Measurements from ENCODE around the gene EDN1. TPM values are rescaled to one million over a fixed set of nuclear protein-coding genes. Genes with fewer than 3 reads are reported as not detected.

The EDN1 gene
- total and polyA plus RNA-seq, 11 donors: 1.0 to 11.6 (median 4.1) TPM

DNA sequence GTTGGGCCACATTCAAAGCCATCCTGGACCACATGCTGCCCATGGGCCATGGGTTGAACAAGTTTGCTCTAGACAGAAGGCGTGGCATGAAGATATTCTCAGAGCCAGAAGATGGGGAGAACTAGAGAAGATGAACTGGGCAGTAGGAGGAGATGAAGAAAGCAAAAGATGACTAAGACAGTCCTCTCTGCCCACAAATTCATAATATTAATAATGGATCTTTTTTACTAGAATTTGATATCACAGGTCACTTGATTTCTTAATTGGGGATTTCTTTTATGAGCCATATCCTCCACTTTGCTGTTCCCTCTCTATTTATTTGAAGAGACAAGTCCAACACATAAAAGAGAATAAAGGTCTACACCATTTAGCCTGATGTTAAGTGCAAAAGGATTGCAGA is 25.5 kb upstream of the EDN1 start:
- H3K4me3 ChIP-seq: no peak overlapping the region
- H3K4me1 ChIP-seq: peaks cover 0 to 23% (median 0%) of the 10 kb centered on the region in 12 donors
- H3K27ac ChIP-seq: no peak overlapping the region
- DNase-seq (no peak), ATAC-seq (no peak)
- H3K9me3 ChIP-seq: no peaks in the 10 kb centered on the region
- no peaks in the 10 kb centered on the region for H3K27me3 ChIP-seq
- TF ChIP-seq POLR2A (IDR thresholded peaks at IDR 0.05): no peak
- TF ChIP-seq, protein P1, sequence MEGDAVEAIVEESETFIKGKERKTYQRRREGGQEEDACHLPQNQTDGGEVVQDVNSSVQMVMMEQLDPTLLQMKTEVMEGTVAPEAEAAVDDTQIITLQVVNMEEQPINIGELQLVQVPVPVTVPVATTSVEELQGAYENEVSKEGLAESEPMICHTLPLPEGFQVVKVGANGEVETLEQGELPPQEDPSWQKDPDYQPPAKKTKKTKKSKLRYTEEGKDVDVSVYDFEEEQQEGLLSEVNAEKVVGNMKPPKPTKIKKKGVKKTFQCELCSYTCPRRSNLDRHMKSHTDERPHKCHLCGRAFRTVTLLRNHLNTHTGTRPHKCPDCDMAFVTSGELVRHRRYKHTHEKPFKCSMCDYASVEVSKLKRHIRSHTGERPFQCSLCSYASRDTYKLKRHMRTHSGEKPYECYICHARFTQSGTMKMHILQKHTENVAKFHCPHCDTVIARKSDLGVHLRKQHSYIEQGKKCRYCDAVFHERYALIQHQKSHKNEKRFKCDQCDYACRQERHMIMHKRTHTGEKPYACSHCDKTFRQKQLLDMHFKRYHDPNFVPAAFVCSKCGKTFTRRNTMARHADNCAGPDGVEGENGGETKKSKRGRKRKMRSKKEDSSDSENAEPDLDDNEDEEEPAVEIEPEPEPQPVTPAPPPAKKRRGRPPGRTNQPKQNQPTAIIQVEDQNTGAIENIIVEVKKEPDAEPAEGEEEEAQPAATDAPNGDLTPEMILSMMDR (IDR thresholded peaks at IDR 0.05): no peak
- intact Hi-C loops (cut with DNase I): no loop called here
- 88 to 100% (median 95%) methylated on average over 1 of the region's 1 CpG for WGBS, 4 donors
- H3K36me3 ChIP-seq: no peaks in the 10 kb centered on the region

GRCh38 chr6:12265296-12265695 is 24.9 kb upstream of the EDN1 start:
- Histone ChIP-seq H3K36me3 (no peaks in the 10 kb centered on the region), H3K9me3 (no peaks in the 10 kb centered on the region), H3K27me3 (no peaks in the 10 kb centered on the region), H3K27ac (peak overlapping the region in 1 of 12 donors; percentile 7), H3K4me1 (peaks cover 0 to 24% (median 0%) of the 10 kb centered on the region in 12 donors), H3K4me3 (no peak overlapping the region)
- 90 to 99% (median 92%) methylated on average over 1 of the region's 1 CpG for WGBS, 4 donors
- intact Hi-C loops (cut with DNase I): no loop called here
- TF ChIP-seq POLR2A (IDR thresholded peaks at IDR 0.05): no peak
- TF ChIP-seq, protein P1 (IDR thresholded peaks at IDR 0.05): no peak
- DNase-seq: no peak
- ATAC-seq: no peak

- TF ChIP-seq, protein P1 (IDR thresholded peaks at IDR 0.05): no peak
- no peak for TF ChIP-seq POLR2A (IDR thresholded peaks at IDR 0.05)
- peak in 2 of 4 donors; percentile 28 to 72 for ATAC-seq
- intact Hi-C loops (cut with DNase I): no loop called here
- DNase-seq: no peak
- Histone ChIP-seq H3K27me3 (no peaks in the 10 kb centered on the region), H3K9me3 (peaks cover 0 to 5% (median 0%) of the 10 kb centered on the region in 12 donors), H3K4me3 (no peak overlapping the region), H3K27ac (peak overlapping the region in 1 of 12 donors; percentile 7), H3K4me1 (peaks cover 0 to 27% (median 0%) of the 10 kb centered on the region in 12 donors), H3K36me3 (no peaks in the 10 kb centered on the region)
- 87 to 90% (median 90%) methylated on average over 2 of the region's 2 CpGs for WGBS, 4 donors
Measured at GRCh38 chr6:12265791-12266190, 24.4 kb upstream of the EDN1 start.

DNA sequence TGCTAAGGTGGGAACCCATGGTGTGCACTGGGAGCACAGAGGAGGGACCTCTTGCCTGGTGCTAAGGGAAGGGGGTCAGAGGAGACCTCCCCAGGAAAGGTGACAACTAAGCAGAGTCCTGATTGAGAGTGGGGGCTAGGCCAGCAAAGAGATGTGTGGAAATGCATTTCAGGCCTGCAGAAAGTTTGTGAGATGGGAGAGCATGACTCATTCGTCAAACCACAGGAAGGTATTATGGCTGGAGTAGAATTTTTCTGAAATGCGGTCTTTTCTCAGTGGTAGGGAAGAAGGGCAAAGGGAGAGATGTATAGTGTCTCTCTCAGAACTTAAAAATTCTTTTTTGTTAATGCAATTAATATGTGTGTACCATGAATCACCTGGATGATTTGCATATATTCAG is 23.6 kb upstream of the EDN1 start:
- Histone ChIP-seq H3K27me3 (no peaks in the 10 kb centered on the region), H3K4me1 (peaks cover 0 to 24% (median 0%) of the 10 kb centered on the region in 12 donors), H3K9me3 (peaks cover 0 to 13% (median 3%) of the 10 kb centered on the region in 12 donors), H3K36me3 (no peaks in the 10 kb centered on the region), H3K4me3 (no peak overlapping the region), H3K27ac (no peak overlapping the region)
- WGBS, 4 donors: 76 to 89% (median 83%) methylated on average over 2 of the region's 2 CpGs
- intact Hi-C loops (cut with DNase I): no loop called here
- no peak for TF ChIP-seq POLR2A (IDR thresholded peaks at IDR 0.05)
- TF ChIP-seq, protein P1 (IDR thresholded peaks at IDR 0.05): no peak
- DNase-seq (no peak), ATAC-seq (no peak)
